GM12864 (cell line): Measurements from ENCODE around the gene HTRA3.

ENCODE experiments used
- DNase-seq: peaks from one replicate; pipeline ENCODE4 v3.0.0-alpha.2; 2011; ENCODE audit warnings: low read depth
- H3K4me3 ChIP-seq: 2 replicates; pipeline ENCODE4 v1.5.1; 2011; ENCODE audit warnings: mild to moderate bottlenecking, low read depth, low read length, control low read depth
- CTCF ChIP-seq: IDR thresholded peaks from 2 replicates; pipeline ENCODE4 v1.5.1; 2011; ENCODE audit warnings: low read depth, mild to moderate bottlenecking, moderate library complexity, low read length, control low read depth, inconsistent platforms; ENCODE audit errors: missing control alignments

Gene HTRA3

GRCh38 chr4:8342651-8343261 is 73.2 kb downstream of the HTRA3 start:
- H3K4me3 ChIP-seq: no peak overlapping the region
- peak; percentile 19 for TF ChIP-seq CTCF
- no peak for DNase-seq

- no peak overlapping the region for H3K4me3 ChIP-seq
- DNase-seq: no peak
- no peak for TF ChIP-seq CTCF
These were observed 73.9 kb downstream of the HTRA3 start for GRCh38 chr4:8343262-8343966.

GRCh38 chr4:8343967-8344331 is 74.4 kb downstream of the HTRA3 start:
- no peak overlapping the region for H3K4me3 ChIP-seq
- no peak for TF ChIP-seq CTCF
- DNase-seq: no peak

- TF ChIP-seq CTCF: no peak
- H3K4me3 ChIP-seq: no peak overlapping the region
- no peak for DNase-seq
These were observed 74.8 kb downstream of the HTRA3 start for GRCh38 chr4:8344377-8344776.

- no peak for DNase-seq
- H3K4me3 ChIP-seq: no peak overlapping the region
- no peak for TF ChIP-seq CTCF
These were observed 75.7 kb downstream of the HTRA3 start for GRCh38 chr4:8345053-8345945.

- TF ChIP-seq CTCF: no peak
- no peak for DNase-seq
- H3K4me3 ChIP-seq: no peak overlapping the region
These were observed 76.6 kb downstream of the HTRA3 start for GRCh38 chr4:8345946-8346814.
